ENCODE data around the gene SLC12A7. TPM values are rescaled to one million over a fixed set of nuclear protein-coding genes. Genes with fewer than 3 reads are reported as not detected.
"Not testable (repeated sequence)": the region's sequence is repeated elsewhere in the genome, so short reads cannot be mapped to it uniquely, and the experiment has no call there.

SLC12A7 gene
- total RNA-seq, 1 donor from 2014 or later: 30.5 TPM

- no peak overlapping the region for H3K27ac ChIP-seq (ENCODE audit: low read depth, low read length)
- no peak overlapping the region for H3K27ac Mint-ChIP-seq (ENCODE audit: unreplicated experiment)
- FAIRE-seq: no peak
- no peaks in the 10 kb centered on the region for H4K20me1 ChIP-seq (ENCODE audit: insufficient read depth, low read length)
- H3K9me3 Mint-ChIP-seq (ENCODE audit: unreplicated experiment): no peaks in the 10 kb centered on the region
- no peak overlapping the region for H3K4me2 ChIP-seq (ENCODE audit: low read length)
- no peaks in the 10 kb centered on the region for H3K36me3 ChIP-seq (ENCODE audit: insufficient read depth, low read length)
- no peak overlapping the region for H3K4me3 ChIP-seq (ENCODE audit: insufficient read depth, low read depth, low read length)
- no peak overlapping the region for H3K9ac ChIP-seq (ENCODE audit: low read length)
- no peak for DNase-seq (ENCODE audit: low read depth)
- no peaks in the 10 kb centered on the region for H3K36me3 Mint-ChIP-seq (ENCODE audit: low read depth, unreplicated experiment)
- H3K4me1 Mint-ChIP-seq (ENCODE audit: low read depth, unreplicated experiment): no peaks in the 10 kb centered on the region
- H3K9me3 ChIP-seq (ENCODE audit: insufficient read depth, low read depth, low read length): no peaks in the 10 kb centered on the region
- peaks cover 2% of the 10 kb centered on the region for H3K27me3 ChIP-seq (ENCODE audit: insufficient read depth, low read length)
- no peaks in the 10 kb centered on the region for H3K79me2 ChIP-seq (ENCODE audit: insufficient read depth, low read length)
- no peak for TF ChIP-seq EZH2 (IDR thresholded peaks at IDR 0.05; ENCODE audit: insufficient read depth, low read length)
- no peak for TF ChIP-seq CTCF (IDR thresholded peaks at IDR 0.05; ENCODE audit: insufficient read depth, low read depth, low read length)
- H2AFZ ChIP-seq (ENCODE audit: low read depth, low read length): no peak overlapping the region
- H3K4me3 Mint-ChIP-seq (ENCODE audit: unreplicated experiment): no peak overlapping the region
- H3K27me3 Mint-ChIP-seq (ENCODE audit: low read depth, unreplicated experiment): peaks cover 28% of the 10 kb centered on the region
- no peaks in the 10 kb centered on the region for H3K4me1 ChIP-seq (ENCODE audit: insufficient read depth, low read length)
Observed at GRCh38 chr5:1027631-1028441, 84.0 kb downstream of the SLC12A7 start.

GRCh38 chr5:1026700-1027621 is 84.9 kb downstream of the SLC12A7 start:
- Mint-ChIP-seq H3K9me3 (ENCODE audit: unreplicated experiment) (no peaks in the 10 kb centered on the region), H3K27me3 (ENCODE audit: low read depth, unreplicated experiment) (peaks cover 22% of the 10 kb centered on the region), H3K4me1 (ENCODE audit: low read depth, unreplicated experiment) (no peaks in the 10 kb centered on the region), H3K36me3 (ENCODE audit: low read depth, unreplicated experiment) (no peaks in the 10 kb centered on the region), H3K27ac (ENCODE audit: unreplicated experiment) (no peak overlapping the region), H3K4me3 (ENCODE audit: unreplicated experiment) (no peak overlapping the region)
- Histone ChIP-seq H3K27ac (ENCODE audit: low read depth, low read length) (no peak overlapping the region), H3K9me3 (ENCODE audit: insufficient read depth, low read depth, low read length) (no peaks in the 10 kb centered on the region), H3K4me1 (ENCODE audit: insufficient read depth, low read length) (no peaks in the 10 kb centered on the region), H3K4me3 (ENCODE audit: insufficient read depth, low read depth, low read length) (no peak overlapping the region), H3K27me3 (ENCODE audit: insufficient read depth, low read length) (peaks cover 2% of the 10 kb centered on the region), H3K9ac (ENCODE audit: low read length) (no peak overlapping the region), H3K79me2 (ENCODE audit: insufficient read depth, low read length) (no peaks in the 10 kb centered on the region), H3K4me2 (ENCODE audit: low read length) (no peak overlapping the region), H2AFZ (ENCODE audit: low read depth, low read length) (no peak overlapping the region), H4K20me1 (ENCODE audit: insufficient read depth, low read length) (no peaks in the 10 kb centered on the region), H3K36me3 (ENCODE audit: insufficient read depth, low read length) (no peaks in the 10 kb centered on the region)
- TF ChIP-seq EZH2 (IDR thresholded peaks at IDR 0.05; ENCODE audit: insufficient read depth, low read length) (no peak), CTCF (IDR thresholded peaks at IDR 0.05; ENCODE audit: insufficient read depth, low read depth, low read length) (no peak)
- DNase-seq (ENCODE audit: low read depth) (no peak), FAIRE-seq (no peak)

GRCh38 chr5:1021969-1022336 is 89.9 kb downstream of the SLC12A7 start:
- H3K9ac ChIP-seq (ENCODE audit: low read length): not testable (repeated sequence)

More at GRCh38 chr5:1021969-1022336, 89.9 kb downstream of the SLC12A7 start:
- H3K79me2 ChIP-seq (ENCODE audit: insufficient read depth, low read length); H3K9me3 ChIP-seq (ENCODE audit: insufficient read depth, low read depth, low read length); H3K9me3 Mint-ChIP-seq (ENCODE audit: unreplicated experiment); H3K27ac Mint-ChIP-seq (ENCODE audit: unreplicated experiment); H3K36me3 Mint-ChIP-seq (ENCODE audit: low read depth, unreplicated experiment); H4K20me1 ChIP-seq (ENCODE audit: insufficient read depth, low read length); DNase-seq (ENCODE audit: low read depth); H3K4me2 ChIP-seq (ENCODE audit: low read length); H3K4me1 Mint-ChIP-seq (ENCODE audit: low read depth, unreplicated experiment); H3K27me3 ChIP-seq (ENCODE audit: insufficient read depth, low read length); H3K4me3 Mint-ChIP-seq (ENCODE audit: unreplicated experiment); H3K4me1 ChIP-seq (ENCODE audit: insufficient read depth, low read length); H3K4me3 ChIP-seq (ENCODE audit: insufficient read depth, low read depth, low read length); H3K36me3 ChIP-seq (ENCODE audit: insufficient read depth, low read length); FAIRE-seq; H2AFZ ChIP-seq (ENCODE audit: low read depth, low read length); H3K27ac ChIP-seq (ENCODE audit: low read depth, low read length): not testable (repeated sequence)
- H3K27me3 Mint-ChIP-seq (ENCODE audit: low read depth, unreplicated experiment): peaks cover 19% of the 10 kb centered on the region

All from astrocyte (in vitro differentiated cells and primary cell).